Measurements from ENCODE around the gene TREX2. TPM values are rescaled to one million over a fixed set of nuclear protein-coding genes. Genes with fewer than 3 reads are reported as not detected.

The TREX2 gene
- total and polyA plus RNA-seq, 2 of the 8 experiments (the other 6 are each of a cell fraction or from before 2014, with no cell fraction given), result 0.71 to 0.80 TPM

GRCh38 chrX:153416781-153417450 lies 28.9 kb downstream of the TREX2 start (continued):
- TF ChIP-seq CHD7 (IDR thresholded peaks at IDR 0.05; ENCODE audit: insufficient replicate concordance, low read length) (no peak), SIN3A (conservative IDR thresholded peaks at IDR 0.05 in 1 of 2, IDR thresholded peaks at IDR 0.05 in 1 of 2; ENCODE audit: low read depth in 1 of 2, low read length in 2 of 2) (no peak), JUN (IDR thresholded peaks at IDR 0.05; ENCODE audit: low read depth, low read length) (no peak), SP2 (IDR thresholded peaks at IDR 0.05; ENCODE audit: low read length) (no peak), MAX (IDR thresholded peaks at IDR 0.05) (0 out of 2 replicates have a peak, but pooled peaks have one; percentile 12), BRCA1 (IDR thresholded peaks at IDR 0.05; ENCODE audit: low read depth, low read length) (no peak), RAD21 (IDR thresholded peaks at IDR 0.05 in 1 of 2, conservative IDR thresholded peaks at IDR 0.05 in 1 of 2; ENCODE audit: low read depth in 2 of 2, low read length in 2 of 2) (no peak), TAF1 (IDR thresholded peaks at IDR 0.05; ENCODE audit: low read depth, low read length) (no peak), RNF2 (IDR thresholded peaks at IDR 0.05; ENCODE audit: borderline replicate concordance, low read depth, low read length, missing control alignments, poor library complexity, severe bottlenecking) (no peak)

Data from H1 (cell line).